NT2/D1 (cell line): ENCODE results near the gene DPP6.

Experiments
- YY1 ChIP-seq: IDR thresholded peaks from 2 replicates; pipeline ENCODE4 v1.6.1; 2011; ENCODE audit not compliant: insufficient read length, insufficient read depth
- ZNF274 ChIP-seq: IDR thresholded peaks from 2 replicates; pipeline ENCODE4 v1.6.1; 2011; ENCODE audit warnings: mild to moderate bottlenecking, low read depth, low read length

DNA sequence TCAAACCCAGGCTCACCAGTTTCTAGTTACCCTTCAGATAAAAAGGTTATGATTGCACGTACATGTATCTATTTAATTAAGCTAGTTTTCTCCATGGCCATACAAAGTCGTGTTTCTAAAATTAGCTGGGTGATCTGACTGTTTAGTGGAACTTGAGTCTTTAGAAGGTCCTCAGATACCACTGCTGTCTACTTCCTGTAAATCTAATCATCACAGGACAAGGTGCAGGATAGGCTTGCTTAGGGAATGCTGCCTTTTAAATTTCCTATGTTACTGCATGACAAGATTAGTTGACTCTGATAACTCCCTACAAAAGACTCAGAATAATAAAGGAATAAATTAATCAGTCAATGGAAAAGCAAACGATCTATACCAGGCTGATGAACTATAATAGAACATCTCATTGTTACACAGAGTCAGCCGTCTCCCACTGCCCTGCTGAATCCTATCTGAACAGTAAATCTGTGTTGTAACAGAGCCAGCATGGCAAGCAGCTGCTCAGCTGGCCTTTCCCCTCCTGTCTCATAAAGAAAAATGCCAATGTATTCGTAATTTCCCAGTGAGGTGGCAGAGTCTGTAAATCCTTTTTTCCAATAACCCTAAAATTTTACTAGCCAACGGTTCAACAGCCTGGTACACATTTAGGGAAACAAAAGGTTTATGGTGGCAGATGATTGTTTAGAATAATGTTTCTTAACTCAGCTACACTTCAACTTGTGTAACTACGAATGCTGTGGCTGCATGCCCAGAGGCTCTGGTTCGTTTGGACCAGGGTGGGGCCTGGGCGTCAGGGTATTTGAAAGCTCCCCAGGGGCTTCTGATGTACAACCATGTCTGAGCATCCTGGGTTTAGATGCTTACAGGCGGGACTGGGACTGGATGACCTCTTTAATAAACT, 632.7 kb downstream of the DPP6 start:
- TF ChIP-seq ZNF274 = no peak
- no peak for TF ChIP-seq YY1
